ENCODE results near the gene ZNF598. TPM values are rescaled to one million over a fixed set of nuclear protein-coding genes. Genes with fewer than 3 reads are reported as not detected.

The ZNF598 gene
- total RNA-seq, 2 donors from 2014 or later = 65.8 to 68.5 TPM

DNA sequence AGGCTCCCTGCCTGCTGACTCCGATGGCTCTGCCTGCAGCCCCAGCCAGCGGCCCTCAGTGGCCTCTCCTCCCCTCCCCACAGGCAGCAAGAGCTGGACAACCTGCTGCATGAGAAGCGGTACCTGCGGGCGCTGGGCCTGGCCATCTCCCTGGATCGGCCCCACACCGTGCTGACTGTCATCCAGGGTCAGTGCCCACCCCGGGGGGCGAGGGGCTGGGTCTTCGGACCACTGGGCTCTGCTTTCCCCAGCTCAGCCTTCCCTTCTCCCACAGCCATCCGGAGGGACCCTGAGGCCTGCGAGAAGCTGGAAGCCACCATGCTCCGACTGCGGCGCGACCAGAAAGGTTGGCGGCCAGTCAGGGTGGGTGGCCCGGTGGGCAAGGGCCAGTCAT lies 31.7 kb downstream of the ZNF598 start:
- peaks cover 2 to 7% of the 10 kb centered on the region in 2 donors for H3K4me1 ChIP-seq (ENCODE audit: control insufficient read depth in 1 of 2, low read depth in 2 of 2)
- DNase-seq (ENCODE audit: low spot score) (no peak), ATAC-seq (ENCODE audit: insufficient number of reproducible peaks, low FRiP score, low read depth) (no peak)
- H3K27ac ChIP-seq = no peak overlapping the region
- H3K27me3 ChIP-seq (replicated peaks; ENCODE audit: insufficient read depth) = no peaks in the 10 kb centered on the region
- H3K36me3 ChIP-seq = peaks cover 46% of the 10 kb centered on the region
- no peak overlapping the region for H3K4me3 ChIP-seq
- H3K9me3 ChIP-seq = no peaks in the 10 kb centered on the region
- TF ChIP-seq, protein P1, sequence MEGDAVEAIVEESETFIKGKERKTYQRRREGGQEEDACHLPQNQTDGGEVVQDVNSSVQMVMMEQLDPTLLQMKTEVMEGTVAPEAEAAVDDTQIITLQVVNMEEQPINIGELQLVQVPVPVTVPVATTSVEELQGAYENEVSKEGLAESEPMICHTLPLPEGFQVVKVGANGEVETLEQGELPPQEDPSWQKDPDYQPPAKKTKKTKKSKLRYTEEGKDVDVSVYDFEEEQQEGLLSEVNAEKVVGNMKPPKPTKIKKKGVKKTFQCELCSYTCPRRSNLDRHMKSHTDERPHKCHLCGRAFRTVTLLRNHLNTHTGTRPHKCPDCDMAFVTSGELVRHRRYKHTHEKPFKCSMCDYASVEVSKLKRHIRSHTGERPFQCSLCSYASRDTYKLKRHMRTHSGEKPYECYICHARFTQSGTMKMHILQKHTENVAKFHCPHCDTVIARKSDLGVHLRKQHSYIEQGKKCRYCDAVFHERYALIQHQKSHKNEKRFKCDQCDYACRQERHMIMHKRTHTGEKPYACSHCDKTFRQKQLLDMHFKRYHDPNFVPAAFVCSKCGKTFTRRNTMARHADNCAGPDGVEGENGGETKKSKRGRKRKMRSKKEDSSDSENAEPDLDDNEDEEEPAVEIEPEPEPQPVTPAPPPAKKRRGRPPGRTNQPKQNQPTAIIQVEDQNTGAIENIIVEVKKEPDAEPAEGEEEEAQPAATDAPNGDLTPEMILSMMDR (IDR thresholded peaks at IDR 0.05) = no peak

DNA sequence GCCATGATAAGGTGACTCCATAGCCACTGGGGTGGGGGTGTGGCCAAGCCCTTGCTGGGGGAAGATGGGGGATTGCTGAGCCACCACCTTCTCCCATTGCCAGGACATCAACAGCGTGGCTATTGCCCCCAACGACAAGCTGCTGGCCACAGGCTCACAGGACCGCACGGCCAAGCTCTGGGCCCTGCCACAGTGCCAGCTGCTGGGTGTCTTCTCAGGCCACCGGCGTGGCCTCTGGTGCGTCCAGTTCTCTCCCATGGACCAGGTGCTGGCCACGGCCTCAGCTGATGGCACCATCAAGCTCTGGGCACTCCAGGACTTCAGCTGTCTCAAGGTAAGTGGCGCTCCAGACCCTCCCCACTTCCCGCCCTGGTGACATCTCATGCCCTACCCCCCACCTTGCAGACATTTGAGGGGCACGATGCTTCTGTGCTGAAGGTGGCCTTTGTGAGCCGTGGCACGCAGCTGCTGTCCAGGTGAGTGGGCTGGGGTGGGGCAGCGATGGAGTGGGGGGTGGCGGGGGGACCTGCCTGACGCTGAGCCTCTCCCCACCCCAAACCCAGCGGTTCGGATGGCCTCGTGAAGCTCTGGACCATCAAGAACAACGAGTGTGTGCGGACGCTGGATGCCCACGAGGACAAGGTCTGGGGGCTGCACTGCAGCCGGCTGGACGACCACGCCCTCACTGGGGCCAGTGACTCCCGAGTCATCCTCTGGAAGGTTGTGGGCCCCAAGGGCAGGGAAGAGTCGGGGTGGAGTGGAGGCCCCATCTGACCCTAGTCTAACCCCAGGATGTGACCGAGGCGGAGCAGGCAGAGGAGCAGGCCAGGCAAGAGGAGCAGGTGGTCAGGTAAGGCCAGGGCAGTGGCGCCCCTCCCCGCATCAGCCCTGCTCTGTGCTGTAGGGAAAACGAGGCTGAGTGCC lies 32.4 kb downstream of the ZNF598 start:
- H3K27ac ChIP-seq = no peak overlapping the region
- TF ChIP-seq, protein P1 (IDR thresholded peaks at IDR 0.05) = no peak
- no peaks in the 10 kb centered on the region for H3K27me3 ChIP-seq (replicated peaks; ENCODE audit: insufficient read depth)
- H3K4me1 ChIP-seq (ENCODE audit: control insufficient read depth in 1 of 2, low read depth in 2 of 2) = peaks cover 7 to 13% of the 10 kb centered on the region in 2 donors
- no peak overlapping the region for H3K4me3 ChIP-seq
- H3K36me3 ChIP-seq = peaks cover 46% of the 10 kb centered on the region
- no peak for DNase-seq (ENCODE audit: low spot score)
- ATAC-seq (ENCODE audit: insufficient number of reproducible peaks, low FRiP score, low read depth) = no peak
- no peaks in the 10 kb centered on the region for H3K9me3 ChIP-seq

DNA sequence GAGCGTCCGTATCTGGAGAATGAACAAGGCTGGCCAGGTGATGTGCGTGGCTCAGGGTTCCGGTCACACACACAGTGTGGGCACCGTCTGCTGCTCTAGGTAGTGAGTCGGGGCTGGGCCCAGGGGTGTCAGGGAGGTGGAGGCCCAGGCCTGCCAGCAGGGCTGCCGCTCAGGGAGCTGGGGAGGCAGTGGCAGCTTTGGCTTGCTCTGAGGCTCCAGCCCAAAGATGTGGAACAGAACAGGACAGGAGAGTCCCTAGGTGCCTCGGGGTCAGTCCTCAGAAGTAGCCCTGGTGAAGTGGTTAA lies 33.5 kb downstream of the ZNF598 start:
- peaks cover 46% of the 10 kb centered on the region for H3K36me3 ChIP-seq
- H3K4me1 ChIP-seq (ENCODE audit: control insufficient read depth in 1 of 2, low read depth in 2 of 2) = peaks cover 9 to 16% of the 10 kb centered on the region in 2 donors
- H3K9me3 ChIP-seq = no peaks in the 10 kb centered on the region
- no peak overlapping the region for H3K27ac ChIP-seq
- H3K27me3 ChIP-seq (replicated peaks; ENCODE audit: insufficient read depth) = no peaks in the 10 kb centered on the region
- ATAC-seq (ENCODE audit: insufficient number of reproducible peaks, low FRiP score, low read depth) (no peak), DNase-seq (ENCODE audit: low spot score) (no peak)
- no peak overlapping the region for H3K4me3 ChIP-seq
- TF ChIP-seq, protein P1 (IDR thresholded peaks at IDR 0.05) = no peak

DNA sequence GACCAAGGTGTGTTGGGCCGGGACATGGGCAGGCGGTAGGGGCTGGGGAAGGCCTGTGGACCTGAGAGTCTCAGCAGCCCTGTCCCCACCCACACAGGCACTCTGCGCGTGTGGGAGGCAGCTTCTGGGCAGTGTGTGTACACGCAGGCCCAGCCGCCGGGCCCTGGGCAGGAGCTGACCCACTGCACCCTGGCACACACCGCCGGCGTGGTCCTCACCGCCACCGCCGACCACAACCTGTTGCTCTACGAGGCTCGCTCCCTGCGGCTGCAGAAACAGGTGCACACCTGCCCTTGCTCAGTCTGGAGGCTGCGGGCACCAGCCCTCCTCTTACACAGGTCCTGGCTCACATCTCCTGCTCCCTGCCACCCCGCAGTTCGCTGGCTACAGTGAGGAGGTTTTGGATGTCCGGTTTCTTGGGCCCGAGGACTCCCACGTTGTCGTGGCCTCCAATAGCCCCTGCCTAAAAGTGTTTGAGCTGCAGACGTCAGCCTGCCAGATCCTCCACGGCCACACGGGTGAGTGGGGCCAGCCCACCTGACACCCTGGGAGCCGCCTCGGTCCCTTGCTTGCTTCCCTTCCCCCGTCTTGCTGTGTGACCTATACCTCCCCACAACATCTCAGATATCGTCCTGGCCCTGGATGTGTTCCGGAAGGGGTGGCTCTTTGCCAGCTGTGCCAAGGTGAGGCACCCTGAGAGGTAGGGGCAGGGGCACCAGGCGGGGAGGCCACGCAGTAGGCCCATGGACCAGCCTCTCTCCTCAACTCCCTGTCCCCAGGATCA lies 34.0 kb downstream of the ZNF598 start:
- ATAC-seq (ENCODE audit: insufficient number of reproducible peaks, low FRiP score, low read depth) (no peak), DNase-seq (ENCODE audit: low spot score) (no peak)
- Histone ChIP-seq H3K27me3 (replicated peaks; ENCODE audit: insufficient read depth) (no peaks in the 10 kb centered on the region), H3K9me3 (no peaks in the 10 kb centered on the region), H3K27ac (no peak overlapping the region), H3K36me3 (peaks cover 46% of the 10 kb centered on the region), H3K4me3 (no peak overlapping the region), H3K4me1 (ENCODE audit: control insufficient read depth in 1 of 2, low read depth in 2 of 2) (peaks cover 14 to 21% of the 10 kb centered on the region in 2 donors)
- TF ChIP-seq, protein P1 (IDR thresholded peaks at IDR 0.05) = no peak
